ENCODE data around the gene TTC23L. TPM values are rescaled to one million over a fixed set of nuclear protein-coding genes. Genes with fewer than 3 reads are reported as not detected.

TTC23L gene
- polyA plus RNA-seq, 1 experiment, result not detected

- ChIA-PET POLR2A (no interaction called here), CTCF (interaction anchor here (1.1 kb wide), 1 partner anchor 9 kb away, joined by 3 read pairs; no protein-coding TSS in a partner anchor)
- H3K27me3 ChIP-seq (ENCODE audit: control insufficient read depth, insufficient read depth, low read length), result no peaks in the 10 kb centered on the region; the same call in 1 of the 2 replicates
- no peak overlapping the region for H3K4me3 ChIP-seq (ENCODE audit: low read depth, low read length)
- TF ChIP-seq CTCF (IDR thresholded peaks at IDR 0.05; ENCODE audit: insufficient read depth, low read depth, low read length), result no peak
- DNase-seq (ENCODE audit: low read depth), result no peak
- no peaks in the 10 kb centered on the region for H3K36me3 ChIP-seq (ENCODE audit: control insufficient read depth, insufficient read depth, low read length)
Measured at GRCh38 chr5:34857894-34858293, 18.9 kb downstream of the TTC23L start.

- POLR2A ChIA-PET, result no interaction called here
- H3K4me3 ChIP-seq (ENCODE audit: low read depth, low read length), result no peak overlapping the region
- TF ChIP-seq CTCF (IDR thresholded peaks at IDR 0.05; ENCODE audit: insufficient read depth, low read depth, low read length), result no peak
- H3K27me3 ChIP-seq (ENCODE audit: control insufficient read depth, insufficient read depth, low read length), result no peaks in the 10 kb centered on the region; the same call in 1 of the 2 replicates
- no peaks in the 10 kb centered on the region for H3K36me3 ChIP-seq (ENCODE audit: control insufficient read depth, insufficient read depth, low read length)
- CTCF ChIA-PET, result interaction anchor here (1.1 kb wide), 1 partner anchor 10 kb away, joined by 3 read pairs; no protein-coding TSS in a partner anchor
- no peak for DNase-seq (ENCODE audit: low read depth)
Measured at GRCh38 chr5:34858790-34859189, 19.8 kb downstream of the TTC23L start.

GRCh38 chr5:34859253-34859652, 20.3 kb downstream of the TTC23L start:
- no peak for TF ChIP-seq CTCF (IDR thresholded peaks at IDR 0.05; ENCODE audit: insufficient read depth, low read depth, low read length)
- CTCF ChIA-PET, result no interaction called here
- no peak for DNase-seq (ENCODE audit: low read depth)

GRCh38 chr5:34863946-34864345, 25.0 kb downstream of the TTC23L start:
- no peaks in the 10 kb centered on the region for H3K36me3 ChIP-seq (ENCODE audit: control insufficient read depth, insufficient read depth, low read length)
- DNase-seq (ENCODE audit: low read depth), result no peak
- no peak overlapping the region for H3K4me3 ChIP-seq (ENCODE audit: low read depth, low read length)
- no peak for TF ChIP-seq CTCF (IDR thresholded peaks at IDR 0.05; ENCODE audit: insufficient read depth, low read depth, low read length)
- no peaks in the 10 kb centered on the region; the same call in none of the 2 replicates for H3K27me3 ChIP-seq (ENCODE audit: control insufficient read depth, insufficient read depth, low read length)
- POLR2A ChIA-PET, result no interaction called here
- CTCF ChIA-PET, result no interaction called here

More at GRCh38 chr5:34859253-34859652, 20.3 kb downstream of the TTC23L start:
- no peak overlapping the region for H3K4me3 ChIP-seq (ENCODE audit: low read depth, low read length)
- POLR2A ChIA-PET, result no interaction called here
- H3K36me3 ChIP-seq (ENCODE audit: control insufficient read depth, insufficient read depth, low read length), result no peaks in the 10 kb centered on the region
- no peaks in the 10 kb centered on the region; the same call in 1 of the 2 replicates for H3K27me3 ChIP-seq (ENCODE audit: control insufficient read depth, insufficient read depth, low read length)

GRCh38 chr5:34865091-34865490, 26.1 kb downstream of the TTC23L start:
- H3K27me3 ChIP-seq (ENCODE audit: control insufficient read depth, insufficient read depth, low read length), result no peaks in the 10 kb centered on the region; the same call in none of the 2 replicates
- no peak for DNase-seq (ENCODE audit: low read depth)
- ChIA-PET CTCF (interaction anchor here (1.0 kb wide), 1 partner anchor 27 kb away, joined by 3 read pairs; the partner anchor contains the start of gene TTC23L), POLR2A (no interaction called here)
- no peaks in the 10 kb centered on the region for H3K36me3 ChIP-seq (ENCODE audit: control insufficient read depth, insufficient read depth, low read length)
- TF ChIP-seq CTCF (IDR thresholded peaks at IDR 0.05; ENCODE audit: insufficient read depth, low read depth, low read length), result no peak
- no peak overlapping the region for H3K4me3 ChIP-seq (ENCODE audit: low read depth, low read length)
